Posterior cingulate gyrus (tissue), 11 donors: ENCODE measurements around the gene RPL22.
"Not testable (repeated sequence)": the region's sequence is repeated elsewhere in the genome, so short reads cannot be mapped to it uniquely, and the experiment has no call there.

ENCODE experiments used
- DNase-seq, 10 donors: peaks; one replicate each; pipeline versions ENCODE4 v3.0.0 to v3.0.0-alpha.2; 2020 to 2021; ENCODE audit warnings: mixed read lengths in 3 of 10
- intact Hi-C: fragments of 100-400 bp; cut with DNase I; formaldehyde crosslinking; loops from one replicate; pipeline ENCODE4 v1.15.1; 2023

The RPL22 gene

GRCh38 chr1:6235296-6235677 lies 35.9 kb upstream of the RPL22 start:
- intact Hi-C loops = no loop called here

DNA sequence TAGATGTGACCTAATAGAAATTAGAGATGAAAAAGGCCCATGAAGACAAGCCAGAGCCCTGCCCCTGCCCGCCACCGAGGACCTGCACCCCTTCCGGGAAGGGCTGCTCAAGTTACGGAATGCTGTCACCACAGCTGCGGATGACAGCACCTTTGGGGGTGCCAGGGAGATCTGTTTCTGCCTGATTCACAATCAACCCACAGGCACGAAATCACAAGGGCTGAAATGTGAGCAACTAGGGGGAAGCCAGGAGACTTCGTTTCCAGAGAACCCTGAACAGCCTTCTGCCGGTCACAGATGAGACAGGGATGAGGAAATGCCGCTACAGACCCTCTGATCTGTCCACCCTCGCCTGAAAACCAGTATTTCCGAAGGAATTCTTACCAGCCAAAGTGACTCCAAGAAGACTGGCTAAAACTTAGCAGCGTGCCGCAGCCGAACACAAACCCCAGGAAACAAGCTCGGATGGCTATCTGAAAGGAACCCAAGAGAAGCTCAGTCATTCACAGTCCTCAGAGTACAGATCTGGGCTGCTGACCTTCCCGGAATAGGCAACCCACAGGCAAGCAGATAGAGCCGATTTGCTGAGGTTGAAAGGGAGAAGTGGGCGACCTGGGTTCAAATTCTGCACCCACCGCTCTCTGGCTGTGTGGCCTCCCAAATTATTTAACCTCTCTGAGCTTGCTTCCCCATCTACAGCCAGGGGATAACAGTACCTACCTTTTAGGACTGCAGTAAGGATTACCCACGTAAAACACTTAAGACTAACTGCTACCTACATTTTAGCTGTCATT lies 35.3 kb upstream of the RPL22 start:
- intact Hi-C loops = no loop called here
- no peak for DNase-seq

More at GRCh38 chr1:6235296-6235677, 35.9 kb upstream of the RPL22 start:
- DNase-seq = no peak

GRCh38 chr1:6233376-6233775 lies 34.0 kb upstream of the RPL22 start:
- no peak for DNase-seq
- intact Hi-C loops = no loop called here

DNA sequence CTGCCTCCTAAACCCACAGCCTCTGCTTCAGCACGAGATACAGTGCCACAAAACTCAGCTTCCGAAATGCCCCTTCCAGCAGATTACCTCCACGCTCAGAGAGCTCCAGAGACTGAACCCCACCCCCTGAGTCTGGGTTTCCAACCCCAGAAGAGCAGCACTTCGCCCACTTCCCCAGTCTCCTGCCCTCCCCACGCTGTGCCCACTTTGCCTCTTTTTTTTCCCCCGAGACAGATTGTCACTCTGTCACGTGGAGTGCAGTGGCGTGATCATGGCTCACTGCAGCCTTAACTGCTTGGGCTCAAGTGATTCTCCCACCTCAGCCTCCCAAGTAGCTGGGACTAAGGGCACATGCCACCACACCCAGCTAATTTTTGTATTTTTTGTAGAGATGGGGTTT lies 26.3 kb upstream of the RPL22 start:
- intact Hi-C loops = no loop called here
- DNase-seq = peak in 1 of 10 donors; percentile 70

- DNase-seq = no peak
- intact Hi-C loops = no loop called here
Observed at GRCh38 chr1:6224718-6225117, 25.3 kb upstream of the RPL22 start.

DNA sequence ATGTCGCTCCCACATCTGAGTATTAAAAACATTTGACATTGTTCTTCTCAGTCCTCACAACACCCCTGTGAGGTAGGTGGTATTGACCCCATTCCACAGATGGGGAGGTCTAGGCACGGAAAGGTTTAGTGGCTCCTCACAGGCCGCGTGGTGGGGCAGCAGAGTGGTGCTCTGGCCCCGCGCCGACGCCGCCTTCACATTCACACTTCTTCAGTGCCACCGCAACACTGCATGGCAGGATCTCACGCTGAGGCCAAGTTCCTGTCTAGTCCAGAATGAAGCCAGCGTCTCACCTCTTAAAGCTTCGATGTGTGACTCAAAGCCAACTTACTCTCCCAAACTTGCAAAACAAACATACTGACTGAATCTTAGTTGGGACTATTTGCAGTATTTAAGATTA lies 24.2 kb upstream of the RPL22 start:
- peak in 1 of 10 donors; percentile 69 for DNase-seq

DNA sequence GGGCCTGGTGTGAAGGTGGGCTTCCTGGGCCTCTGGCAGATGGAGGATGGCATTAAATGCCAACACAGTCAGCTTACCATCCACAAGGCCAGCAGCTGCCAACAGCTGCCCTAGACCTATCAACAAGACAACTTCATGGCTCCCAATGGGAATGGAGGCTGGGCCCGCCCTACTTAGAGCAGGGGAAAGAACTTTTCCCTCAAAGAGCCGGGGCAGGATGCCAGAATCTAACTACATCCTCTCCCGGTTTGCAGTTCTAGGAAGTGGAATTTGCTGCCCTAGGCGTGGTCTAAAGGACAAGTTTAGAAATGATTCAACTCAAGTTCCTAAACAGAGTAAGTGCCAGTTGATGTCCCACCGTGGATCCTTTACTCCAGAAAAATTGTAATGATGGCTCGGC lies 23.2 kb upstream of the RPL22 start:
- DNase-seq = no peak
- intact Hi-C loops = no loop called here

More for the DNA sequence above, 24.2 kb upstream of the RPL22 start:
- intact Hi-C loops = no loop called here

GRCh38 chr1:6221210-6221784 lies 21.9 kb upstream of the RPL22 start:
- intact Hi-C loops = no loop called here
- no peak for DNase-seq

DNA sequence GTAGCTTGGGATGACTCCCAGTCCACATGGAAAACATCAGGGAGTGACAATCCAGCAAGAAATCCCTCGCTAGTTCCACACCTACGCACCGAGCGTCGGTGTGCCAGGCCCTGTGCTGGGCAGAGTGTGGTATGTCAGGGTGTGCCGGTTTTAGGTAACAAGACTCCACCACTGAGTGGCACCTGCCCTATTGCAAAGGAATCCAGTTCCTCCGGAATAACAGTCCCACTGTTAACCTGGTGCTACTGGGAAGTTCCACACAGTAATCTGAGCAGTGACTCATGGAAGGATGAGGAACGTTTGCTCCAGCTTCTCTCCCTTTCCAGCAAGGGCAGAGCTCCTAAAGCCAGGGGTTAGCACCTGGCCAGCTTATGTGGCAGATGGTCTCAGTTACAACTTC lies 20.8 kb upstream of the RPL22 start:
- intact Hi-C loops = no loop called here
- DNase-seq = no peak

GRCh38 chr1:6219641-6220040 lies 20.2 kb upstream of the RPL22 start:
- DNase-seq, intact Hi-C loops: not testable (repeated sequence)

DNA sequence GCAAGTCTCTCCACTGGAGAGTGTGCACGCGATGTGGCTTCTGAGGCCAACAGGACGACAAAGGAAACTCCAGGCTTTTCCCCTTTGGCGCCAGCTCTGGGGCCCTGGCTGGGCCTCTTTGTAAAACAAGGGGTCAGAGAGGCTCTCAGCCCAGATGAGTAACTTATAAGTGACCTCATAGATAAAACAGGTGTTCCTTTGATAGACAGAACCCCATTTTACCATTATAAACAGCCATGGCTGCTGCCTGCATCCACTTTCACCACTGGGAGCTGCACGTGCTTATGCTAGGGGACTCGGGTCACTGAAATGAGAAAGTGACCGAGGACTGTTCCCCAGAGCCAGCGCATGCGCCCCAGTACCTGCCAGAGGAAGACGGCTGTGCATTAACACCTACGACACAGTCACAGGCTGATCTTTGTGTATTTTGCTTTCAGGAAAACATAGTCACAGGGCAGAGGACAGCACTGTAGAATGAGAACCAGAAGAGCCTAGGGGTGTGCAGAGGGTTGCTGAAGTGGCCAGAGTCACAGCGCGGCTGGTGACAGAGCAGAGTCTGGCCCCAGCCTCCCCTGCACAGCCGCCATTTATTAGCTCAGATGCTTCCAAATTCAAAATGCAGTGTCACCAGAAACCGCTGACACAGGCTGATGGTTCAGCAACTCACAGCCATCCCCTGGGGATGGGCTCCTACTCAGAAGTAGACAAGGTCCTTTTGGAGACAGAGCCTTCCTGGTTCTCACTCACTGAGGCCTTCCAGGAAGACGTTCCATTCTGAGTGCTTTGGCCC lies 19.2 kb upstream of the RPL22 start:
- DNase-seq = no peak
- intact Hi-C loops = no loop called here

DNA sequence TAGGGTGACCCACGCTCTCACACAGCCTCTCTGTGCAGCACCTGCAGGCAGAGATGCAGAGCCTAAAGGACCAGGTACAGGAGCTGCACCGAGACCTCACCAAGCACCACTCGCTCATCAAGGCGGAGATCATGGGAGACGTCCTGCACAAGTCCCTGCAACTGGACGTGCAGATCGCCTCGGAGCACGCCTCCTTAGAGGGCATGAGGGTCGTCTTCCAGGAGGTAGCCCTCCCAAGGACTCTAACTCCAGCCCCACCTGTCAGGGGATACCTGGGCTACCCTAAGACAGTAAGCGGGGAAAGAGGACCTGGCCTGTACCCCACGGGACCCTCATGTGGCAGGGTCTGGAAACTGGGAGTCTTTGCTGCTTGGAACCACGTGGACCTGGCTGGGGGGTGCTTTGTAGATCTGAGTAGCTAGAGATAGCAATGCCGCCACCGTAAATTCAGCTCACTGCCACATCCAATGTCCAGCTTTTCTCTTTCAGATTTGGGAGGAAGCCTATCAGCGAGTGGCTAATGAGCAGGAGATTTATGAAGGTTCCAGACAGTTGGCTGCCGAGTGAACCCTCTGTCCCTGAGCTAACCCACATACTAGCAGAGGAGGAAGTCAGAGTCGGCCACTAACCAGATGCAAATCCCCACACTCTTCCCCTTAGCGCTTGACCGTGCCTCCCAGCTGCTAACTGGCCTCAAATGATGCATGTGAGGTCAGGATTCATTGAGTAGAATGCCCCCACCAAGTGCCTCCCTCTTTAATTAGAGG lies 13.0 kb upstream of the RPL22 start:
- intact Hi-C loops = no loop called here
- no peak for DNase-seq

GRCh38 chr1:6211731-6212130 lies 12.3 kb upstream of the RPL22 start:
- DNase-seq = no peak
- intact Hi-C loops = no loop called here

- intact Hi-C loops = no loop called here
- DNase-seq = no peak
Observed at GRCh38 chr1:6210591-6211355, 11.4 kb upstream of the RPL22 start.

DNA sequence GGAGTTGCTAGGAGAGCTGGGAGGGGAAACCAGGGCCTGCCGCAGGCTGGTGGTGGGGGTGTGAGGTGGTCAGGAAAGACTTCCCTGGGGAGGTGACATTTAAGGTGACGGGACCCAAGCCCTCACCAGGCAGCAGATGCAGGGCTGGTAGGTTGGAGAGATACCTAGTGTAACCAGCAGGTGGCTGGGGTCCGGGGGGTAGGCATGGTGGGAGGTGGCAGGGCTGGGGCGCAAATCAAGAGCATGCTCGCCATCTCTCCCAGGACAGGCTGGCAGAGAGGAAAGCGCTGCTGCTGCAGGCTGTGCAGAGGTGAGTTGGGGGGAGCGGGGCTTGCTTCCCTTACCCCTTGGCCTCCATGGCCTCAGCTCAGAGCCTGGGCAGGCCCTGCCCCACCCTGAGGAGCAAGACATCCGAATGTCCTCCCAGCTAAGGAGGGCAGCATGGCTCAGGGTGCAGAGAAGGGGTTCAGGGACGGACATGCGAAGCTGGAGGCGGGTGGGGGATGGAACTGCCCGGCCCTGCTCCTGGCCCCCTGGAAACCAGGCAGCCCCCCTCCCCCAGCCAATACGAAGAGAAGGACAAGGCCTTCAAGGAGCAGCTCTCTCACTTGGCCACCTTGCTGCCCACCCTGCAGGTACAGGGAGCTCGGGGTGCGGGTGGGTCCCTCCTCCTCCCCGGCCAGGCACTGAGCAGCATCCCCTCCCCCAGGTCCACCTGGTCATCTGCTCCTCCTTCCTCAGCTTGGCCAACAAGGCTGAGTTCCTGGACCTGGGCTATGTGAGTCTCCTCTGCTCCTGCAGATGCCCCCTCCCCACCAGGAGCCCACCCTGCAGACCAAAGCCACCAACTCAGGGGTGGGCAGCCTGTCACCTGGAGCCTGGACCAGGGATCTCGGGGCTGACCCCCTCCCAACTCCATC lies 10.5 kb upstream of the RPL22 start:
- peak in 1 of 10 donors; percentile 67 for DNase-seq
- intact Hi-C loops = no loop called here

GRCh38 chr1:6208723-6209660 lies 9.6 kb upstream of the RPL22 start:
- intact Hi-C loops = no loop called here
- DNase-seq = peak; percentile 21 to 96 (median 59)

GRCh38 chr1:6207921-6208320 lies 8.5 kb upstream of the RPL22 start:
- DNase-seq = peak in 1 of 10 donors; percentile 39

More at GRCh38 chr1:6207921-6208320, 8.5 kb upstream of the RPL22 start:
- intact Hi-C loops = no loop called here
